Sigmoid colon (tissue), 7 donors: ENCODE data around the gene RTTN. TPM values are rescaled to one million over a fixed set of nuclear protein-coding genes. Genes with fewer than 3 reads are reported as not detected.

ENCODE experiments used
- DNase-seq: peaks from one replicate; pipeline ENCODE4 v3.0.0-alpha.2; 2019
- H3K27ac ChIP-seq, 4 donors: fragments of 200-600 bp; sonication (generic); one replicate each; pipeline ENCODE4 v1.5.1; 2016 to 2019; ENCODE audit warnings: mild to moderate bottlenecking in 1 of 4
- H3K27me3 ChIP-seq, 3 donors: fragments of 200-600 bp; sonication (generic); one replicate each; pipeline ENCODE4 v1.5.1; 2019; ENCODE audit warnings: mild to moderate bottlenecking in 1 of 3
- H3K36me3 ChIP-seq, 4 donors: fragments of 200-600 bp; sonication (generic); one replicate each; pipeline ENCODE4 v1.5.1; 2016 to 2019
- H3K4me1 ChIP-seq, 4 donors: fragments of 200-600 bp; sonication (generic); one replicate each; pipeline ENCODE4 v1.5.1; 2017 to 2019
- H3K4me3 ChIP-seq, 4 donors: fragments of 200-600 bp; sonication (generic); one replicate each; pipeline ENCODE4 v1.5.1; 2017 to 2019; ENCODE audit warnings: mild to moderate bottlenecking in 2 of 4, moderate library complexity in 1 of 4
- H3K9me3 ChIP-seq, 4 donors: fragments of 200-600 bp in 3 of 4; sonication (generic) in 3 of 4; one replicate each; pipeline versions ENCODE4 v1.5.1 to v1.6.1; 2013 to 2019
- CTCF ChIP-seq, 4 experiments: fragments of 450-650 bp in 3 of 4; fragments of 200-600 bp in 1 of 4; IDR thresholded peaks; one replicate each; pipeline ENCODE4 v1.5.1; 2016 to 2019; ENCODE audit warnings: antibody characterized with exemption in 4 of 4, mild to moderate bottlenecking in 3 of 4, moderate library complexity in 2 of 4
- EP300 ChIP-seq, 4 donors: sonication (generic); formaldehyde crosslinking; IDR thresholded peaks; one replicate each; pipeline ENCODE4 v1.6.1; 2017; ENCODE audit warnings: antibody characterized with exemption in 4 of 4
- POLR2A ChIP-seq, 2 donors: fragments of 450-650 bp; IDR thresholded peaks; one replicate each; pipeline ENCODE4 v1.6.1; 2016; ENCODE audit warnings: antibody characterized with exemption in 2 of 2, mild to moderate bottlenecking in 2 of 2, moderate library complexity in 2 of 2
- POLR2AphosphoS5 ChIP-seq, 4 donors: sonication (generic); formaldehyde crosslinking; IDR thresholded peaks; one replicate each; pipeline ENCODE4 v1.6.1; 2017; ENCODE audit warnings: antibody characterized with exemption in 4 of 4
- WGBS, 2 donors: extraction: QIAGEN DNeasy Blood & Tissue Kit; methylation state at CpG; one replicate each; pipeline ENCODE4 v1.1.7; 2013; 5-methylcytosine and 5-hydroxymethylcytosine counted together
- intact Hi-C: fragments of 100-400 bp; cut with DNase I; formaldehyde crosslinking; loops from one replicate; pipeline ENCODE4 v1.15.1; 2023
- polyA plus RNA-seq, 3 donors: library from polyadenylated mRNA; stranded (reverse); fragments of 200-250 nt; gene quantifications; one replicate each; pipeline ENCODE4 v1.2.3, GENCODE V29; 2013
- total RNA-seq, 4 donors: library from RNA; depleted of rRNA; stranded (reverse); fragments of >200 nt; gene quantifications; one replicate each; pipeline ENCODE4 v1.1.0, GENCODE V29; 2016
- donor health status: healthy with polysubstance abuse.
- donor health status: Bipolar disorder and iron deficiency.
- donor health status: healthy.

RTTN gene
- total and polyA plus RNA-seq, 7 donors = 1.4 to 18.2 (median 11.3) TPM

DNA sequence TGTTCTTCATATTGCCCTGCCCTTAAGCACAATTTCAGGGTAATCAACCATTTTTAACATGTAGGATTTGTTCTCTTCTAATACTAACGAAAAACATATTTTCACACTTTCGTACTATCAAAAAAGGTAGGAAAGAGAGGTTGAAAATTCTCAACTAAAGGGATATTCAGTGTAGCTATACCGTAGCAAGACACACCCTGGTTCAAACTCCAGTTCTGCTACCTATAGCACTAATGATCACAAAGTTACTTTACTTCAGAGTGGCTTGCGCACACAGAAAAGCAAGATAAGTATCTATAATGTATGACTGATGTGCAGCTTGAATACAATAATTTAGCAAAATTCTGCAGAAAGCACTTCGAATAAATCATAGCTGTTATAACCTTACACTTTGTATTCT lies 132.1 kb downstream of the RTTN start:
- Histone ChIP-seq H3K4me3 (no peak overlapping the region), H3K9me3 (no peaks in the 10 kb centered on the region), H3K27me3 (no peaks in the 10 kb centered on the region), H3K4me1 (no peaks in the 10 kb centered on the region), H3K36me3 (peaks cover 0 to 6% (median 0%) of the 10 kb centered on the region in 4 donors), H3K27ac (no peak overlapping the region)
- TF ChIP-seq POLR2A (IDR thresholded peaks at IDR 0.05) (no peak), EP300 (IDR thresholded peaks at IDR 0.05) (no peak), POLR2AphosphoS5 (IDR thresholded peaks at IDR 0.05) (no peak), CTCF (IDR thresholded peaks at IDR 0.05) (no peak)
- WGBS, 2 donors = 47 to 83% methylated on average over 5 of the region's 5 CpGs
- intact Hi-C loops = no loop called here
- DNase-seq = no peak

DNA sequence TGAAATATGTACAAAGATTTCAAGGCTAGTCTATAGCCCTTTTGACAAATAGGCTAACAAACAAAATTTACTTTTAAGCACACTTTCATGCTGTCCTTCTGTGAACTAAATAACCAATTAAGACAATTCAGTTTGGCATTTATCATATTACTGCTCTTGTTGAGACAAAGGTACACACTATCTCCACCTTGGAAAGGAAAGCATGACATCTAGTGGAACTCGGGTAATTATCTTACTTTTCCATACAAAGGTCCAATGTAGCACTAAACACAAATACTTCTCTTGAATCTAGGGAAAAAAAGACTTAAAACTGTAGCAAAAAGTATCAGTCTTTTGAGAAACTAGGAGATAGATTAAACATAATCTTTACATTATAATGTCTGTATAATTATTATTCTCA lies 132.8 kb downstream of the RTTN start:
- no peak for DNase-seq
- TF ChIP-seq CTCF (IDR thresholded peaks at IDR 0.05) (no peak), POLR2A (IDR thresholded peaks at IDR 0.05) (no peak), POLR2AphosphoS5 (IDR thresholded peaks at IDR 0.05) (no peak), EP300 (IDR thresholded peaks at IDR 0.05) (no peak)
- H3K27ac ChIP-seq = no peak overlapping the region
- no peak overlapping the region for H3K4me3 ChIP-seq
- WGBS, 2 donors = 24 to 68% methylated on average over 1 of the region's 1 CpG
- H3K9me3 ChIP-seq = no peaks in the 10 kb centered on the region
- no peaks in the 10 kb centered on the region for H3K27me3 ChIP-seq
- intact Hi-C loops = no loop called here
- peaks cover 0 to 6% (median 0%) of the 10 kb centered on the region in 4 donors for H3K36me3 ChIP-seq
- no peaks in the 10 kb centered on the region for H3K4me1 ChIP-seq

- no peak for TF ChIP-seq POLR2A (IDR thresholded peaks at IDR 0.05)
- no peak for TF ChIP-seq EP300 (IDR thresholded peaks at IDR 0.05)
- no peak for TF ChIP-seq CTCF (IDR thresholded peaks at IDR 0.05)
- no peak for TF ChIP-seq POLR2AphosphoS5 (IDR thresholded peaks at IDR 0.05)
- intact Hi-C loops = no loop called here
- WGBS, 2 donors = 78 to 85% methylated on average over 1 of the region's 1 CpG
Observed at GRCh38 chr18:70069965-70070364, 135.5 kb downstream of the RTTN start.

GRCh38 chr18:70069382-70069781 lies 136.1 kb downstream of the RTTN start:
- no peaks in the 10 kb centered on the region for H3K27me3 ChIP-seq
- no peak overlapping the region for H3K4me3 ChIP-seq
- H3K36me3 ChIP-seq = peaks cover 0 to 11% (median 0%) of the 10 kb centered on the region in 4 donors
- intact Hi-C loops = no loop called here
- TF ChIP-seq CTCF (IDR thresholded peaks at IDR 0.05) = no peak
- TF ChIP-seq POLR2A (IDR thresholded peaks at IDR 0.05) = no peak
- no peak for TF ChIP-seq POLR2AphosphoS5 (IDR thresholded peaks at IDR 0.05)
- no peak for TF ChIP-seq EP300 (IDR thresholded peaks at IDR 0.05)
- no peak for DNase-seq
- no peaks in the 10 kb centered on the region for H3K9me3 ChIP-seq
- H3K4me1 ChIP-seq = no peaks in the 10 kb centered on the region
- H3K27ac ChIP-seq = no peak overlapping the region

More at GRCh38 chr18:70069965-70070364, 135.5 kb downstream of the RTTN start:
- Histone ChIP-seq H3K4me1 (no peaks in the 10 kb centered on the region), H3K9me3 (no peaks in the 10 kb centered on the region), H3K36me3 (peaks cover 0 to 11% (median 0%) of the 10 kb centered on the region in 4 donors), H3K27ac (no peak overlapping the region), H3K4me3 (no peak overlapping the region), H3K27me3 (no peaks in the 10 kb centered on the region)
- DNase-seq = no peak

DNA sequence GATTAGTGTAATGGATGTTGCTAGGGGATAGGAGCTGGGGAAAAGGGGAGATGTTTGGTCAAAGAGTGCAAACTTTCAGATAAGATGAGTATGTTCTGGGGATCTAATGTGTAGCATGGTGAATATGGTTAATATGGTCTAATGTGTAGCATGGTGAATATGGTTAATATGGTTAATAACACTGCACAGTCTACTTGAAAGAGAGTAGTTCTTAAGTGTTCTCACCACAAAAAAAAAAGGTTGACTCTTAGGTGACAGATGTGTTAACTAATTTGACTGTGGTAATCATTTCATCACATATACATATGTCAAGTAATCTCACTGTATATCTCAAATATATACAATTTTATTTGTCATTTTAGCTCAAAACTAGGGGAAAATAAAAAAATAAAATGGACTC lies 136.5 kb downstream of the RTTN start:
- Histone ChIP-seq H3K4me3 (no peak overlapping the region), H3K27me3 (no peaks in the 10 kb centered on the region), H3K36me3 (peaks cover 0 to 11% (median 0%) of the 10 kb centered on the region in 4 donors), H3K4me1 (no peaks in the 10 kb centered on the region), H3K9me3 (no peaks in the 10 kb centered on the region), H3K27ac (no peak overlapping the region)
- TF ChIP-seq CTCF (IDR thresholded peaks at IDR 0.05) (no peak), POLR2A (IDR thresholded peaks at IDR 0.05) (no peak), EP300 (IDR thresholded peaks at IDR 0.05) (no peak), POLR2AphosphoS5 (IDR thresholded peaks at IDR 0.05) (no peak)
- no peak for DNase-seq
- intact Hi-C loops = no loop called here
